IPS-11a (cell line): Measurements from ENCODE around the gene KLK2.
"Not testable (repeated sequence)": the region's sequence is repeated elsewhere in the genome, so short reads cannot be mapped to it uniquely, and the experiment has no call there.

ENCODE experiments used
- H3K4me3 ChIP-seq: one replicate; pipeline ENCODE4 v1.5.1; 2013; ENCODE audit warnings: low read depth, low read length, control low read depth

KLK2 gene

GRCh38 chr19:50891253-50891625, 18.0 kb downstream of the KLK2 start:
- H3K4me3 ChIP-seq = no peak overlapping the region

DNA sequence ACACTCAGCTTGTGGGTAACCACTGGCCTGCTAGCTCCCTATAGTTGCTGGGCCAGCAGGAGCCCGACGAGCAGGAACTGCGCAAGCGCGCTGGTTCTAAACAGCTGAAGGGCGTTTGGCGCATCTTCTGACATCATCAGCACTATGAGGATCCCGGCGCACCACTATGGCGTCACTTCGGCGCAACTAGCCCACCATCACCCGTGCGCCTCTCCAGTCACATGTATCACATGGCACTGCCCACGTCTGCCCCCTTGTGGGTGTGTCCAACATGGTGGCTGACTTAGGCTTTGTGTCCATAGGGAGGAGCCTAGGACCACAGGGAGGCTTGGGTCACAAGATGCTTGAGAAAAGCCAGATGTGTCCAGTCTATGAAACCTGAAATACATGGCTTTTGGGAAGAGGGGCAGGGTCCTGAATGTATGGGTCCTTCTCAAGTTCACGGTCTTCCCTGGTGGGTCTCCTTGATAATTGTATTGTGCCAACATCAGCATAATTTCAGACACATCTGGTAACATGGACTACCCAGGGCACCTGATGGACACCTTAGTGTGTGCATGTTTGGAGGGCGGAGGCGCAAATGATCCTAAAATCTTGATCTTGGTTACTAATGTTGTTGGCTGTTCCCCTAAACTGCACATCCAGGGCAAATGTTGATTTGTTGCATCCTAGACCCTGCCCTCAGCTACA, 20.0 kb downstream of the KLK2 start:
- H3K4me3 ChIP-seq = no peak overlapping the region

DNA sequence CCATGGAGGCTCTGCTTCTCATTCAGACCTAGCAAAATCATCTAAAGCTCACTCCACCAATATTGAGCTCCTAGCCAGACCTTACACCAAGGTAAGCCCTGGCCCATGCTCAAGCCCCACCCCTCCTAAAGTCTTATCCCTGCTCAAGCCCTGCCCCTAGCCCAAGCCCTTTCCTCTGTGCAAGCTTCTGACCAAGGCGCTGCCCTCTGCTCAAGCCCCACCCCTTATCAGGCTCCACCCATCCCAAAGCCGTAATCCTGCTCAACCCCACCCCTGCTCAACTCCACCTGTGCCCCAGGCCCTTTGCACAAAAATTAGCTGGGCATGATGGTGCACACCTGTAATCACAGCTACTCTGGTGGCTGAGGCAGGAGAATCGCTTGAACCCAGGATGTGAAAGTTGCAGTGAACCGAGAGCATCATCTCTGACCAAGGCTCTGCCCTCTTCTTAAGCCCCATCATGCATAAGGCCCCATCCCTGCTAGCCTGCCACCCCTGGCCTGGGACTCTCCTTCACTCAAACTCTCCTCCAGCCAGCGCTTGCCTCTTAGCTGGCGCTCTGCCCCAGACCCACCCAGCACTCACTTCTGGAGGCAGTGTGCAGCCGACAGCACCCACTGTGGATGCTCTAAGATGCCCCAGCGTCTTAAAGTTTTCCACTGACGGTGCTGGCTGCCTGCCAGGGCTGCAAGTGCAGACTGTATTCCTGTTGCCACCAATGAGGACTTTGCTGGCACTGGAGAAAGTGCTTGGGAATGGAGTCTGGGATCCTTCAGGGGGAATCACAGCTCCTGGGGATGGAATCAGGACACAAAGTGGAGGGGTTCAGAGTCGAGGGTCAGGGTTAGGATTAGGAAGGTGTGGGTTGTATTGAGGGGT, 21.5 kb downstream of the KLK2 start:
- no peak overlapping the region for H3K4me3 ChIP-seq

GRCh38 chr19:50896089-50896590, 22.9 kb downstream of the KLK2 start:
- not testable (repeated sequence) for H3K4me3 ChIP-seq

- no peak overlapping the region for H3K4me3 ChIP-seq
Observed at GRCh38 chr19:50896591-50897190, 23.5 kb downstream of the KLK2 start.

- H3K4me3 ChIP-seq = no peak overlapping the region
Observed at GRCh38 chr19:50897191-50897607, 24.0 kb downstream of the KLK2 start.

DNA sequence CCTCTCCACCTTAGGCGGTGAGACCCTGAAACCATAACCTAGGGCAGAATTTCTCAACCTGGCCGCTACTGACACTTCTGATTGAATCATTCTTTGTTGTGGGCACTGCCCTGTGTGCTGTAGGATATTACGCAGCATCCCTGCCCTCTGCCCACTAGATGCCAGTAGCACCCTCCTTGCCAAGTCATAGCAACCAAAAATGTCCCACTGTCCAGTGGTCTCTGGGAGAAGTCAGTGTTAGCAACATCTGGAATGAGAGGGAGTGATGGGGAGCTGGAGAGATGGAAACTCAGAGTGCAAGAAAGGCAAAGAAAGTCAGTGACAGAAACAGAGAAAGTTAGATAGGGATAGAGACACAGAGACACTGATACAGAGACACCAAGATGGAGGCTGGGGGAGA, 24.4 kb downstream of the KLK2 start:
- no peak overlapping the region for H3K4me3 ChIP-seq

DNA sequence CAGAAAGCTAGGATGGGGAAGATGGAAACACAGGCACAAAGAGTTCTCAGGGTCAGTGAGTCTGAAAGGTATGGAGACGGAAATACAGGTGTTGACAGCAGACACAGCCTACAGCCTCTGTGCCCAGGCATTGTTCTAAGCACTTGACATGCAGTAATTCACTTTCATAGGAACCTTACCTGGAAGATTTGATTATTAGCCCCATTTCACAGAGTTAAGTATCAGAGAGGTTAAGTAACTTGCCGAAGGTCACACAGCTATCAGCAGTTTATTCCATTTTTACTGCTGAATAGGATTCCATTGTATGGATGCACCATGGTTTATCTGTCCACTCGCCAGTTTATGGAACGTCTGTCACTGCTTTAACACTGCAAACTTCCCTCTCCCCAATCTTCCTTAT, 24.8 kb downstream of the KLK2 start:
- no peak overlapping the region for H3K4me3 ChIP-seq

GRCh38 chr19:50899569-50899968, 26.3 kb downstream of the KLK2 start:
- H3K4me3 ChIP-seq = no peak overlapping the region

DNA sequence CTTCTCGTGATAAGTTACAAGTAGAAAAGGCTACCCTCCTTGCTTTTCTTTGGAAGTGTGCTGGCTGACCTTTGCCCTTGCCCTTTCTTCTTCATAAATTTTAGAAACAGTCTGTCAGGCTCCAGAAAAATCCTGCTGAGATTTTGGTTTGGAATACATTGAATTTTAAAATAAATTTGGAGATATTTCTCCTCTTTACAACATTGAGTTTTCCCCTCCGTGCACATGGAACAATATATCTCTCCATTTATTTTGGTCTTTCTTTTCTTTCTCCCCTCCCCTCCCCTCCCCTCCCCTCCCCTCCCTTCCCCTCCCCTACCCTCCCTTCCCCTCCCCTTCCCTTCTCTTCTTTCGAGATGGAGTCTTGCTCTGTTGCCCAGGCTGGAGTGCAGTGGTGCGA, 29.4 kb downstream of the KLK2 start:
- H3K4me3 ChIP-seq = no peak overlapping the region

DNA sequence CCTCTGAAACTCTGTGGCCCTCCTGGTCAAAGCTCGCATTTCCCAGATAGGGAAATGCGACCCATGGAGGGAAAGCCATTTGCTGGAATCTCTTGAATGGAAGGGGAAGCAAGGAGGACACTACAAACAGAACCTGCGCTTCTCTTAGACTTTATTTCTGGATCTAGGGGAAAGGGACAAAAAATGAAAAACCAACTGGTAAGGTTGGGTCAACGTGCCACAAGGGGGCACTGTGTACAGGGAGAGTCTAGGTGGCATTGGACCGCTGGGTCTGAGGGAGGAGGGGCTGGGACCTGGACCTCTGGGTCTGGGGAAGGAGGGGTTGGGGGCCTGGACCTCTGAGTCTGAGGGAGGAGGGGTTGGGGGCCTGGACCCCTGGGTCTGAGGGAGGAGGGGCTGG, 33.0 kb downstream of the KLK2 start:
- H3K4me3 ChIP-seq = no peak overlapping the region

DNA sequence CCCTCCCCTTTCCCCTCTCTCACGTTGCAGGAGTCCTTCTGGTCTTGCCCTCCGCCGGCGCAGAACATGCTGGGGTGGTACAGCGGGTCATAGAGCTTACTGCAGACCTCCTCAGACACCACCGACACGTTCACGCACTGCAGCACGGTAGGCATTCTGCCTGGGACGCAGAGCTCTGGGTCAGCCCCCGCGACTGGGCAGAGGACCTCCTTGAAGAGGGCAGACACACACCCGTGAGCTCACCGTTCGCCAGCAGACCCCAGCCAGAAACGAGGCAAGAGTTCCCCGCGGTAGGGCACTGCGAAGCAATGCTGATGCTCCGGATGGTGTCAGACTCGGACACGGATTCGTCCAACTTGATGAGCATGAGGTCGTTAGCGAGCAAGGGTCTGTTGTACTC, 35.1 kb downstream of the KLK2 start:
- no peak overlapping the region for H3K4me3 ChIP-seq

- peak overlapping the region; percentile 51 for H3K4me3 ChIP-seq
Observed at GRCh38 chr19:50909240-50910070, 36.2 kb downstream of the KLK2 start.

- no peak overlapping the region for H3K4me3 ChIP-seq
Observed at GRCh38 chr19:50910722-50911121, 37.5 kb downstream of the KLK2 start.

DNA sequence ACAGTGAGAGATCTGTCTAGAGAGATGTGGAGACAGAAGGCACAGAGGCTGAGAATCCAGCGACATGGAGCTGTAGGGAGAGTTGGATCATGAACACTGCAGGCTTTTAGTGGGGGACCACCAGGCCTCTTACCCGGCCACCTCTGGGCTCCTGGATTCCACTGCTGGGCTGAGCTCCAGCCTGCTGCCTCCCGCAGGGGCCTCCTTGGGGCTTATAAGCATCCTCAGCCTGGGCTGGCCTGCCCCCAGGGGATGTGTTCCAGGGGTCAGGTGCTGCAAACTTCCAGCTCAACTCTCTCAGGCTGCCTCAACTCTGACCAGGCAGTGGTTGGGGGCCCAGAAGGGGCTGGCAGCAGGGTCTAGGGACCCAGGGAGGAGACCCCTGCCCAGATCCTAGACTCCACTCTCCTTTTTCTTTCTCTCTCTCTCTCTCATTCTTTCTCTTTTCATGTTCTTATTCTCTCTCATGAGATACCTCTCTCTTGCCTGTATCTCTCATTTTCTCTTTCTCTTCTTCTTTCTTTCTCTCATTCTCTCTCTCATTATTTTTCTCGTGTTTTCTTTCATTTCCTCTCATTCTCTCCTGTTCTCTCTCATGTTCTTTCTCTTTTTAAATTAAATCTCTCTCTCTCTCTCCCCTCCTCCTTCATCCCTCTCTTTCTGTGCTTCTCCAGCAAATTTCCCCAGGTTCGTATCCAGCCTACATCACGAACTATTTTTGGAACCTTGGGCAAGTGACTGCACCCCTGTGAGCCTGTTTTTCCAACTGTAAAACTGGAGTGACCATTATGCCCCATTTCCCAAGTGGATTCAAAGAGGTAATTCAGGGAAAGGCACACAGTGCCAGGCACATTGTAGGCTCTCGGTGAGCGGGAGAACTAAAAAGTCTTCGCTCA, 38.2 kb downstream of the KLK2 start, which contains the start of gene KLK4:
TSS of gene KLK4 (minus strand) at position 190 of the 896 bp plus-strand sequence. CDS start 657 bp downstream, outside the sequence.
- H3K4me3 ChIP-seq = no peak within 1 kb of the TSS

- H3K4me3 ChIP-seq = no peak overlapping the region
Observed at GRCh38 chr19:50912102-50912599, 38.9 kb downstream of the KLK2 start.

GRCh38 chr19:50912727-50913716, 39.8 kb downstream of the KLK2 start:
- no peak overlapping the region for H3K4me3 ChIP-seq

DNA sequence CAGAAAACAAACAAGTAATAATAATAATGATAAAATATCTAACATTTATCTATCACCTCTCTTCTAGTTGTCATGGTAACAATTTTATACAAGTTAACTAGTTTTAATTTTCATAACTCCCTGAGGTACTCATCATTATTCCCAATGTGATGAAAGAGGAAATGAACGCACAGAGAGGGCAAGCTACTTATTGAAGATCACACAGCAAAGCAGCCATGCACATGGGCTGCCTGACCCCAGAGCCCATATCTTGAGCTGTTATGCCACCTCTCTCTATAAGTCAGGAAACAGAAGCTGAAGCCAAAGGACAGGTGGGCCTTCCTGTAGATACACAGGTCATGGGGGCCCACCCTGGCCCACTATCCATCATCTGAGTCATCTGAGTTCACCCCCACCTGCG, 42.8 kb downstream of the KLK2 start:
- H3K4me3 ChIP-seq = no peak overlapping the region
